Measurements from ENCODE around the gene KANK4. TPM values are rescaled to one million over a fixed set of nuclear protein-coding genes. Genes with fewer than 3 reads are reported as not detected.
"Not testable (repeated sequence)": the region's sequence is repeated elsewhere in the genome, so short reads cannot be mapped to it uniquely, and the experiment has no call there.

The KANK4 gene
- total RNA-seq, 1 experiment from 2014 or later = not detected

DNA sequence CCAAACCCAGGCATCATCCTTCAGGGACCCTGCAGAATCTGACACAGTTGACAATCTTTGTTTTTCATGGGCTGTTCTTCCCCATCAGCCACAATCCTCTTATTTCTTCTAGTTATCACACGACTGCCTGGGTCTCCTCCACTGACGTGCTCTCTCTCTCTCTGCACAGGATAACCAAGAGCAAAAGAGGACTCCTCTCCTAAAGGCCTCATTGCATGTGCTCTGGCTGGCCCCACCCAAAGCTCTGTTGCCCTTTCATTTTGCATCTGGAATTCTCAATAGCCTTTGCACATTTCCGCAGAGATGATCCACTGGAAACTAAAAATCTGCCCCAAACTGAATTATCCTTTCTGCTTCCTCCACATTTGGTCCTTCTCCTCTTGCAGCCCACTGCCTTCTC lies 58.5 kb downstream of the KANK4 start:
- no peak for DNase-seq (ENCODE audit: low read depth)
- in situ Hi-C loops (cut with HindIII; ENCODE audit: low pct_unique_long_range_greater_than_20kb, low sequenced_read_pairs) = no loop called here

DNA sequence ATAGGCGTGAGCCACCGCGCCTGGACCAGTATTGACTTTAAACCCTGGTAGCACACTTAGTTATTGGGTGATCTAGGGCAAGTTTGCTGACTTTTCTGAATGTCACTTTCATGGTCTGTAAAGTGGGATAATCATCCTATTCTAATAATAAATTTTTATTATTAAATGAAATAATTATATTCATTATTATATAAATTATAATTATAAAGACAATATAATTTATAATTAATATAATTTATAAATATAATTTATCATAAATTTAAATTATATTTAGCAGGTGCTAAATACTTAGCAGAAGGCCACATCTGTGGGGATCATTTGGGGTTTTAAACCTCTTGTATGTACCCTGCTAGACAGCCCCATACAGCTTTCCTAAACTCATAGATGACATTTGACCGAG lies 59.7 kb downstream of the KANK4 start:
- in situ Hi-C loops (cut with HindIII; ENCODE audit: low pct_unique_long_range_greater_than_20kb, low sequenced_read_pairs) = no loop called here

DNA sequence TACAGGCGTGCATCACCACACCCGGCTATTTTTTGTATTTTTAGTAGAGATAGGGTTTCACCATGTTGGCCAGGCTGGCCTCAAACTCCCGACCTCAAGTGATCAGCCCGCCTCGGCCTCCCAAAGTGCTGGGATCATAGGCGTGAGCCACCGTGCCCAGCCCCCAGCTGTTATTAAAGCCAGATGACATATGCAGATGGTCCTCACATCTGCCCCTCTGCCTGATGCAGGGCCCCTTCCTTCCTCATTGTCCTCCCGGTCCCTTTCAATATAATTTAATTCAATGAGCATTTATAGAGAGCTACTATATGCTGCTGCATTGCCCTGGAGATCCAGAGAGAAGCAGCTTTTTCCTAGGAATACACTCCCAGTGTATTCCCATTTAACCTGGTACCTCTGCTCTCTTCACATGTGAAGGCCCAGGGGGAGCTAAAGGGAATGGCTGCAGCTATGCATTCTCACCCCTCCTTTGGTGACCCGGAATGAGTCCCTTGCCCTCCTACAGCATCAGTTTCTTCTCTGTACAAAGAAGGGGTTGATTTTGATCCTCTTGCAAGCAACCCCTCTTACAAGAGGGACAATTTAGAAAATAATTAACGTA lies 69.0 kb downstream of the KANK4 start:
- no peak for DNase-seq (ENCODE audit: low read depth)
- in situ Hi-C loops (cut with HindIII; ENCODE audit: low pct_unique_long_range_greater_than_20kb, low sequenced_read_pairs) = no loop called here

More for the DNA sequence above, 59.7 kb downstream of the KANK4 start:
- DNase-seq (ENCODE audit: low read depth) = no peak

DNA sequence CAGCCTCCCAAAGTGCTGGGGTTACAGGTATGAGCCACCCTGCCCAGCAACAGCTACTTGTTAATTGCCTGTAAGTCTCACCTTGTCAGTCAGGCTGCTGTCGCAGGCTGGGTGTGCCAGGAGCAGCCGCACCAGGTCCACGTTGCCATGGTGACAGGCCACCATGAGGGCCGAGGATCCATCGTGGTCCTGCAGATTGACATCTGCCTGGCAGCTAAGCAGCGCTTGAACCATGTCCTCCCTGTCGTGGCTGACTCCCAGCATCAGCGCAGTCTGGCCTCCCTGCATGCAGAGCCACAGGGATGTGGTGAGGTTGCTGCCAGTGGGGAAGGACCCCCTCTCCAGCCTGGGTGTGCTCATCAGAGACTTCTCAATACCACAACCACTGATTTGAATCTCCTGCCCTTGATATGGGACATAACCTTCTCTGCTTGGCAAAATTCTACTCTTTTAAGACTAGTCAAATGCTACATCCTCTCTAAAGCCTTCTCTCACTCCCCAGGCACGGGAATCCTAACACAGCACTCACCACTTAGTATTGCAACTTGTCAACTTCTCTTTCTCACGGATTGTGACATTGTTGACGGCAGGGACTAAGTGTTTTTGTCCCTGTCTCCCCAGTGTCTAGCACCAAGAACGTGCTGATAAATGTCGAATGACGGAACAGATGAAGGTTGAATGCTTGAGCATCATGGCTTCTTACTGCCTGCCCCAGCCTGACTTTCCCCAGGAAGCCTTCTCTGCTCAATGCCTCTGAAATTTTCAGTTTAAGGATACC lies 71.7 kb downstream of the KANK4 start:
- in situ Hi-C loops (cut with HindIII; ENCODE audit: low pct_unique_long_range_greater_than_20kb, low sequenced_read_pairs) = no loop called here
- DNase-seq (ENCODE audit: low read depth) = no peak

DNA sequence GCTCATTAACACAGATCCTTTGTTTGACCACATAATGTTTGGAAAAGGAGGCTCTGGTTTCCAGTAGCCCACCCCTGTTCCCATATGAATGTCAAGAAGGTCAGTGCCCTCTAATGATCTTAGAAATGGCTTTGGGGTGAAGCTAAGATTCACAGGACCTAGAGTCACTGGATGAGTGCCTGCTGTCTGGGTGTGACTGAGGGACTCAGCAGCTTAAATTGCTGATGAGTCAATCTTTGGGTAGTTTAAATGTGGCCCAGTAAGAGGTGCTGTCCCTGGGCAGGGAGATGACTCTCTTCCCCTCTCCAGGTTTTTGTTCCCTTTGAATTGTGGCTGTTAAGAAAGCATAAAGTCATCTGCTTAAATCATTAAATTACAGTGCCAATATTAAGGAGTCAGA lies 74.0 kb downstream of the KANK4 start:
- DNase-seq (ENCODE audit: low read depth) = no peak
- in situ Hi-C loops (cut with HindIII; ENCODE audit: low pct_unique_long_range_greater_than_20kb, low sequenced_read_pairs) = no loop called here

- DNase-seq (ENCODE audit: low read depth); in situ Hi-C loops (cut with HindIII; ENCODE audit: low pct_unique_long_range_greater_than_20kb, low sequenced_read_pairs): not testable (repeated sequence)
Measured at GRCh38 chr1:62244380-62244779, 74.9 kb downstream of the KANK4 start.

GRCh38 chr1:62241371-62242131 lies 77.7 kb downstream of the KANK4 start:
- no peak for DNase-seq (ENCODE audit: low read depth)
- in situ Hi-C loops (cut with HindIII; ENCODE audit: low pct_unique_long_range_greater_than_20kb, low sequenced_read_pairs) = no loop called here

- in situ Hi-C loops (cut with HindIII; ENCODE audit: low pct_unique_long_range_greater_than_20kb, low sequenced_read_pairs) = no loop called here
- DNase-seq (ENCODE audit: low read depth) = no peak
Measured at GRCh38 chr1:62240651-62241370, 78.4 kb downstream of the KANK4 start.

DNA sequence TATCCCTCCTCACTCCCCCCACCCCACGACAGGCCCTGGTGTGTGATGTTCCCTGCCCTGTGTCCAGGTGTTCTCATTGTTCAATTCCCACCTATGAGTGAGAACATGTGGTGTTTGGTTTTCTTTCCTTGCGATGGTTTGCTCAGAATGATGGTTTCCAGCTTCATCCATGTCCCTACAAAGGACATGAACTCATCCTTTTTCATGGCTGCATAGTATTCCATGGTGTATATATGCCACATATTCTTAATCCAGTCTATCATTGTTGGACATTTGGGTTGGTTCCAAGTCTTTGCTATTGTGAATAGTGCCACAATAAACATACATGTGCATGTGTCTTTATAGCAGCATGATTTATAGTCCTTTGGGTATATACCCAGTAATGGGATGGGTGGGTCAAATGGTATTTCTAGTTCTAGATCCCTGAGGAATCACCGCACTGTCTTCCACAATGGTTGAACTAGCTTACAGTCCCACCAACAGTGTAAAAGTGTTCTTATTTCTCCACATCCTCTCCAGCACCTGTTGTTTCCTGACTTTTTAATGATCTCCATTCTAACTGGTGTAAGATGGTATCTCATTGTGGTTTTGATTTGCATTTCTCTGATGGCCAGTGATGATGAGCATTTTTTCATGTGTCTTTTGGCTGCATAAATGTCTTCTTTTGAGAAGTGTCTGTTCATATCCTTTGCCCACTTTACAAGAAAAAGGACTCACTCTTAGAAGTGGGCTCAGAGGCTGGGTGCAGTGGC lies 79.4 kb downstream of the KANK4 start:
- in situ Hi-C loops (cut with HindIII; ENCODE audit: low pct_unique_long_range_greater_than_20kb, low sequenced_read_pairs) = not testable (repeated sequence)

DNA sequence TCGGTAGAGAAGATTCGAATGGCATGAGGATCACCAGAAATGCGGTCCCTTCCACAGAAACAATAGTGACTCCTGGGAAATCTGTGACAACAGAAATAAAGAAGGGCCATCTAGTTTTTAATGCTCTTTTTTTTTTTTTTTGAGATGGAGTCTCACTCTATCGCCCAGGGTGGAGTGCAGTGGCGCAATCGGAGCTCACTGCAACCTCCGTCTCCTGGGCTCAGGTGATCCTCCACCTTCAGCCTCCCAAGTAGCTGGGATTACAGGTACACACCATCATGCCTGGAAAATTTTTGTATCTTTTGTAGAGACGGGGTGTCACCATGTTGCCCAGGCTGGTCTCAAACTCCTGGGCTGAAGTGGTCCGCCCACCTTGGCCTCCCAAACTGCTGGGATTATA lies 80.7 kb downstream of the KANK4 start:
- no peak for DNase-seq (ENCODE audit: low read depth)
- in situ Hi-C loops (cut with HindIII; ENCODE audit: low pct_unique_long_range_greater_than_20kb, low sequenced_read_pairs) = no loop called here

More for the DNA sequence above, 79.4 kb downstream of the KANK4 start:
- DNase-seq (ENCODE audit: low read depth) = not testable (repeated sequence)

- no peak for DNase-seq (ENCODE audit: low read depth)
- in situ Hi-C loops (cut with HindIII; ENCODE audit: low pct_unique_long_range_greater_than_20kb, low sequenced_read_pairs) = no loop called here
Measured at GRCh38 chr1:62237950-62238374, 81.3 kb downstream of the KANK4 start.

GRCh38 chr1:62237361-62237760 lies 81.9 kb downstream of the KANK4 start:
- DNase-seq (ENCODE audit: low read depth) = no peak
- in situ Hi-C loops (cut with HindIII; ENCODE audit: low pct_unique_long_range_greater_than_20kb, low sequenced_read_pairs) = no loop called here

DNA sequence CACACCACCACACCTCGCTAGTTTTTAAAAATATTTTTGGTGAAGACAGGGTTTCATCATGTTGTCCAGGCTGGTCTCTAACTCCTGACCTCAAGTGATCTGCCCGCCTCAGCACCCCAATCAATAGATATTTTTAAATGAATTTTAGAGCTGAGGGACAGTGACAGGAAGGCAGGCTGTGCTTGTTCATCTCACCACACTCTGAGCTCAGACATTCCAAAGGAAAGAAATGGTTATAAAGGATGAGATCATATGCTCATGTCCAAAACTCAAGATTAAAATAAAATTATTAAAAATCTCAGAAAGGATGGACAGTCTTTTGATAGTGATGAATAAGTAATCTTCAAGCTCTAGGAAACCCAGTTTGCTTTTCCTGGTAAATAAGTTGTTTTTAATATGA lies 83.7 kb downstream of the KANK4 start:
- DNase-seq (ENCODE audit: low read depth) = no peak
- in situ Hi-C loops (cut with HindIII; ENCODE audit: low pct_unique_long_range_greater_than_20kb, low sequenced_read_pairs) = no loop called here

DNA sequence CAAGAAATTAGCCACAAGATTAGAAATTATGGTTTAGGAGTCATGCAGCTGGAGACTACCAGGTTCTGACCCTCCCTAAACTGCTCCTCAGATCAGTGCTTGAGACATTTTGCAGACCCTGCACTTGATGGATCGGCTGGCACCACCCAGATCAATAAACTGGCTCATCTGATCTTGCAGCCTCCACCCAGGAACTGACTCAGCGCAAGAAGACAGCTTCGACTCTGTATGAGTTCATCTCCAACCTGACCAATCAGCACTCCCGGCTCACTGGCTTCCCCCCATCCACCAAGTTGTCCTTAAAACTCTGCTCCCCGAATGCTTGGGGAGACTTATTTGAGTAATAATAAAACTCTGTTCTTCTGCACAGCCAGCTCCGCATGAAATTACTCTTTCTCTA lies 84.5 kb downstream of the KANK4 start:
- DNase-seq (ENCODE audit: low read depth) = no peak
- in situ Hi-C loops (cut with HindIII; ENCODE audit: low pct_unique_long_range_greater_than_20kb, low sequenced_read_pairs) = no loop called here

DNA sequence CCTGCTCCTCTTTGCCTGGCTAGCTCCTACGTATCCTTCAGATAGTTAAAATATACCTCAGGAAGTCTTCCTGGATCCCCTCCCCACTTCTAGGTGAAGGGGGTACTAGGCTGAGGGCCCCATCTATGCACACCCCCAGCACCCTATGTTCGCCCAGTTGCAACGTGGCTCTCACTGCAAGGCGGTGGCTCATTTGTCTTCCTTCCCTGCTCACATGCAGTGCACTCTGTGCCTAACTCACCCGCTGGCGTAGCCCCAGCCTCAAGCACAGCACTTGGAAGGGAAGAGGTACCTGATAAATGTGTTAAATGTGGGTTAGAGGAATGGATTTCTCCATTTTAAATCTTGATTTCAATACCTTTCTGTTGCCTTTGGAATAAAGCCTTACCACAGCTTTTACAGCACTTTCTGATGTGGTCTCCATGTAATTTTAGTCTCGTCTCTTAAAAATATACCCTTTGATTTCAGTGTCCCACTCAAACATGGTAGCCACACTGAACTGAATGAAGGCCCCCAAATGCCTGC lies 85.2 kb downstream of the KANK4 start:
- no peak for DNase-seq (ENCODE audit: low read depth)
- in situ Hi-C loops (cut with HindIII; ENCODE audit: low pct_unique_long_range_greater_than_20kb, low sequenced_read_pairs) = no loop called here

GRCh38 chr1:62232871-62233278 lies 86.4 kb downstream of the KANK4 start:
- in situ Hi-C loops (cut with HindIII; ENCODE audit: low pct_unique_long_range_greater_than_20kb, low sequenced_read_pairs) = no loop called here
- no peak for DNase-seq (ENCODE audit: low read depth)

- in situ Hi-C loops (cut with HindIII; ENCODE audit: low pct_unique_long_range_greater_than_20kb, low sequenced_read_pairs) = no loop called here
Measured at GRCh38 chr1:62230718-62231117, 88.5 kb downstream of the KANK4 start.

DNA sequence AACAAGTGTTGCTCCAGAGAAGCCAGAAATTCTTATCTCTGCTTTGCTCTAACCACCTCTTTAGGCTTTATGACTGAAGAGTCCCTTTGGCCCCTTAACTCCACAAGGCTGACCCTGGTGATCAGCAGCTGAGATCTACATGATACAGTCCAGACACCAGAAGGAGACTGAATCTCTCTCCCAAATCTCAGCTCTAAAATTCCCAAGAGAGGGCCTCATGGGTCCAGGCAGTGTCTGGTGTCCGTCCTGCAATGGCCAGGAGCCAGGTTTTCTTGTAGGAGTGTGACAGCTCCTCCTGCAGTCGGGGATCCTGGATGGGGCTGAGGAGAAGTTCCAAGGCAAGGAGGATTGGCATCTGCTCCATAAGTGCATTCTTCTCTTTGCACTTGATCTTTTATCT lies 89.3 kb downstream of the KANK4 start:
- no peak for DNase-seq (ENCODE audit: low read depth)
- in situ Hi-C loops (cut with HindIII; ENCODE audit: low pct_unique_long_range_greater_than_20kb, low sequenced_read_pairs) = no loop called here

More at GRCh38 chr1:62230718-62231117, 88.5 kb downstream of the KANK4 start:
- DNase-seq (ENCODE audit: low read depth) = peak; percentile 54

Measured in Caki2 (cell line).